ENCODE measurements around the gene LRRTM2.
A peak's percentile ranks its signal among the peaks of the same experiment; 100 is the strongest.
"Not testable (repeated sequence)": the region's sequence is repeated elsewhere in the genome, so short reads cannot be mapped to it uniquely, and the experiment has no call there.

Gene LRRTM2

DNA sequence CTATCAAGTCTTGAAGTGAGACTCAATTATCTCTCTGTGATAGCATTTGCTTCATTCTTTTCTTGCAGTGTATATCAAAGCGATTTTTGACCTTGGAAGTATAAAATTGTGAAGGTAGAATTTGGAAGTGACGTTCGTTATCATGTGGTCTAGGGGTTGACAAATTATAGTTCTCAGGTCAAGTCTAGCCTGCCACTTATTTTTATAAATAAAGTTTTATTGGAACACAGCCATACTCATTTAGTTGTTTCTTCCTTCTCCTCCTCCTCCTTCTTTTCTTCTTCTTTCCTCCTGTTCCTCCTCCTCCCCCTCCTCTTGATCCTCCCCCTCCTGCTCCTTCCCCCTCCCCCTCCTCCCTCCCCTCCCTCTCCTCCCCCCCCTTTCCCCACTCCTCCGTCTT, 38.0 kb downstream of the LRRTM2 start:
- no peak for DNase-seq (ENCODE audit: low spot score)

GRCh38 chr5:138834853-138835252, 40.3 kb downstream of the LRRTM2 start:
- DNase-seq (ENCODE audit: low spot score) = not testable (repeated sequence)

GRCh38 chr5:138833726-138834480, 41.2 kb downstream of the LRRTM2 start:
- no peak for DNase-seq (ENCODE audit: low spot score)

DNA sequence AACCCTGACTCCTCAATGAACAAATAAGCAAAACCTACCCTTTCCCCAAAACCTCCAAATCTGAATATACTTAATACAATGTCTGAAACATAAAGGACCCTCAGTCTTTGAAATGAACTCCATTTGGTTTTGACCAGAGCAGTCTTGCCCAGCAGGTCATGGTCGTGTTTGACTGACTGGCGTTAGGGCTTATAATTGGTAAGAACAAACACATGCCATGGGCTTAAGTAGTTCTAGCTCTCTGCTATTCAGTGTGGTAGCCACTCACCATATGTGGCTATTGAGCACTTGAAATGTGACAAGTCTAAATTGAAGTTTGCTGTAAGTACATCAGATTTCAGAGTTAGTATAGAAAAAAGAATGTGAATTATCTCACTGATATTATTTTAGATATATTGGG, 42.1 kb downstream of the LRRTM2 start:
- no peak for DNase-seq (ENCODE audit: low spot score)

GRCh38 chr5:138832218-138832617, 42.9 kb downstream of the LRRTM2 start:
- DNase-seq (ENCODE audit: low spot score) = no peak

GRCh38 chr5:138831703-138832102, 43.4 kb downstream of the LRRTM2 start:
- no peak for DNase-seq (ENCODE audit: low spot score)

GRCh38 chr5:138829341-138829740, 45.8 kb downstream of the LRRTM2 start:
- no peak for DNase-seq (ENCODE audit: low spot score)

- no peak for DNase-seq (ENCODE audit: low spot score)
These were observed 46.6 kb downstream of the LRRTM2 start for GRCh38 chr5:138828556-138828955.

DNA sequence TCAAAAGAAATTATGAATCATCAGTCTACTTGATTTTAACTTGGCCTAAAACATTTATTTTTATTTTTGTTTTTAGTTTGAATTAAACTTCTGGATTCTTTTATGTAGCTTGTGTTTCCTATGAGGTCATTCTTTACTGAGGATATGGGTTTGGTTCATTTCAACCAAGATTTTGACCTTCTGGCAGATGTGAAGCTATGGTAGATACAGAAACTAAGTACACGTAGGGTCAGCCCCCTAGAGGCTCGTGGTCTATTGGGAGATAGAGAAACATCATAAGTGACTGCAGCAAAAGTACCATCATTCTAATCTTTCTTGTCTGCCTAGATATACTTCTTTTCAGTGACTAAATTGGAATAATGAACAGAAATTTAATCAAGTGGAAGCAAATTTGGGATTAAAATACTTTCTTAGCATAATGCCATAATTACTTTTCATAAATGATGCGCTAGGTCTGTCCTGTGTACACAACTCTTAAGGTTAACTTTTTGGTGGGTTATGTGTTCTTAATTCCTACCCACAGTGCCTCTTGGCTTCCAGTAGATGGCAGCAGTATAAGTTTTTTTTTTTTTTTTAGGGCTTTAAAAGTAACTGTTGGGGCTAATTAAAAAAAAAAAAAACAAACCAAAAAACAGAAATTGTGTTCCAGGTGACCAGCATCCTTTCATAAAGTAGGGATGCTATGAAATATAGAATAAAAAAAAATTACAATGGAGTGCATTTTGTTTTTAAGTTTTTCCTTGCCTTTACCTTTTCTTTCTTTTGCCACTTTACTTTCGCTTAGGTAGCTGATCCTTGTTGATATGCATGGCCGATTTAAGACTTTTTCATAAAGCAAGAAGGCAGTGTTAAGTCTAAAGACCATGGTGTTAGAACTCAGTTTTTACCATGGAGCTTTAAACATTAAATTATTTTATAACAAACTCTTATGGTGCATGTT, 49.9 kb downstream of the LRRTM2 start:
- no peak for DNase-seq (ENCODE audit: low spot score)

- no peak for DNase-seq (ENCODE audit: low spot score)
These were observed 50.6 kb downstream of the LRRTM2 start for GRCh38 chr5:138824516-138824915.

DNA sequence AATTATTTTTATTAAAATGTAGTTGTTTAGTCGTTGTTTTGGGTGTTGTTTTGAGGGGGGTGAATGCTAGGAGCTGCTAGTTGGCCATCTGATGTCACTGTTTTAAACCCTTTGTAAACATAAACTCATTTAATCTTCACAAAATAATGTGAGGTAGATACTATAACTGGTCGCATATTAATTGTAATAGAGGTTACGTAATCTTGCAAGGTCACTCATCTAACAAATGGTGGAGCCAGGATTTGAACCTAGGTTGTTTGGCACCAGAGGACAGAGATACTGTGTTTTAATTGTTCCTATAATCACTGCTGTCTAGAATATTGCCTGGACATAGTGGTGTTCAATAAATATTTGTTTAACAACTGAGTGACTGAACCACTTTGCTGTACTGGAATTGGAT, 54.4 kb downstream of the LRRTM2 start:
- no peak for DNase-seq (ENCODE audit: low spot score)

DNA sequence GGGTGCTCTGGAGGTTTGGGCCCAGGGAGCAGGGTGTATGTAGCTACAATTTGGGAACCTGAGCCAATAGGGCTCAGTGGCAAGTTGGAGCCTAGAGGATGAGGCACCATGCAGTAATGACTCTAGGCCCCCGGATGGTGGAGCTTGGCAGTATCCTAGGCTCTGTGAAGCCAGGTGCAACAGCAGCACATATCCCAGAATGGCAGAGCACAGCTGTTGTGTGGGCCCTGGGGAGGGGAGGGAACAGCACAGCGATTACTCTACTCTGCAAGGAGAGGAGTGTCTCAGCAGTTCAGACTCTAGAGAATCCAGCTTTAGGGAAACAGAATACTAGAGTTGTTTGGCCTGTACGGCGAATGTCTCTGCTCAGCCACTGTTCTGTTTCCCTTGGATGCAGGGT, 56.1 kb downstream of the LRRTM2 start:
- peak; percentile 70 for DNase-seq (ENCODE audit: low spot score)
